ENCODE measurements around the gene PRM3. TPM values are rescaled to one million over a fixed set of nuclear protein-coding genes. Genes with fewer than 3 reads are reported as not detected.

The PRM3 gene
- total and polyA plus RNA-seq, 2 donors (not counting 1 experiment from before 2014, with no cell fraction given) = not detected

- Histone ChIP-seq H3K4me3 (replicated peaks in 1 of 4; ENCODE audit: control extremely low read depth in 1 of 4, insufficient read depth in 1 of 4, low read depth in 3 of 4, low read length in 4 of 4) (no peak overlapping the region), H3K36me3 (ENCODE audit: control insufficient read depth, insufficient read depth, low read length) (no peaks in the 10 kb centered on the region), H3K27me3 (ENCODE audit: control insufficient read depth, insufficient read depth, low read length) (no peaks in the 10 kb centered on the region), H3K4me1 (ENCODE audit: control insufficient read depth, extremely low read depth, insufficient read depth, low read length) (no peaks in the 10 kb centered on the region), H3K79me2 (ENCODE audit: control insufficient read depth, insufficient read depth, low read length) (no peaks in the 10 kb centered on the region), H3K4me2 (ENCODE audit: extremely low read depth, insufficient read depth, low read length) (no peak overlapping the region), H3K27ac (ENCODE audit: insufficient read depth, low read length) (no peak overlapping the region), H3K9ac (ENCODE audit: insufficient read depth, low read length) (no peak overlapping the region), H3K9me3 (ENCODE audit: control insufficient read depth, insufficient read depth, low read depth, low read length) (no peaks in the 10 kb centered on the region), H4K20me1 (ENCODE audit: control insufficient read depth, extremely low read depth, insufficient read depth, low read length) (no peaks in the 10 kb centered on the region), H2AFZ (ENCODE audit: low read length) (no peak overlapping the region)
- DNase-seq (ENCODE audit: low read depth in 2 of 2) = peak in 1 of 2 donors; percentile 33
- TF ChIP-seq CTCF (conservative IDR thresholded peaks at IDR 0.05 in 1 of 2, IDR thresholded peaks at IDR 0.05 in 1 of 2; ENCODE audit: low read depth in 1 of 2, low read length in 2 of 2) (no peak), EZH2 (IDR thresholded peaks at IDR 0.05; ENCODE audit: low read length, missing control alignments) (no peak)
These were observed 36.8 kb downstream of the PRM3 start for GRCh38 chr16:11236461-11237254.

- Histone ChIP-seq H3K4me3 (replicated peaks in 1 of 4; ENCODE audit: control extremely low read depth in 1 of 4, insufficient read depth in 1 of 4, low read depth in 3 of 4, low read length in 4 of 4) (no peak overlapping the region), H3K27me3 (ENCODE audit: control insufficient read depth, insufficient read depth, low read length) (no peaks in the 10 kb centered on the region), H2AFZ (ENCODE audit: low read length) (no peak overlapping the region), H3K4me1 (ENCODE audit: control insufficient read depth, extremely low read depth, insufficient read depth, low read length) (peaks cover 2% of the 10 kb centered on the region), H3K4me2 (ENCODE audit: extremely low read depth, insufficient read depth, low read length) (no peak overlapping the region), H3K27ac (ENCODE audit: insufficient read depth, low read length) (no peak overlapping the region), H3K9ac (ENCODE audit: insufficient read depth, low read length) (no peak overlapping the region), H3K36me3 (ENCODE audit: control insufficient read depth, insufficient read depth, low read length) (no peaks in the 10 kb centered on the region), H3K9me3 (ENCODE audit: control insufficient read depth, insufficient read depth, low read depth, low read length) (no peaks in the 10 kb centered on the region), H3K79me2 (ENCODE audit: control insufficient read depth, insufficient read depth, low read length) (no peaks in the 10 kb centered on the region), H4K20me1 (ENCODE audit: control insufficient read depth, extremely low read depth, insufficient read depth, low read length) (no peaks in the 10 kb centered on the region)
- no peak for DNase-seq (ENCODE audit: low read depth in 2 of 2)
- TF ChIP-seq EZH2 (IDR thresholded peaks at IDR 0.05; ENCODE audit: low read length, missing control alignments) (no peak), CTCF (conservative IDR thresholded peaks at IDR 0.05 in 1 of 2, IDR thresholded peaks at IDR 0.05 in 1 of 2; ENCODE audit: low read depth in 1 of 2, low read length in 2 of 2) (no peak)
These were observed 37.8 kb downstream of the PRM3 start for GRCh38 chr16:11235703-11235991.

GRCh38 chr16:11234884-11235702, 38.3 kb downstream of the PRM3 start:
- H3K9ac ChIP-seq (ENCODE audit: insufficient read depth, low read length) = no peak overlapping the region
- H3K4me1 ChIP-seq (ENCODE audit: control insufficient read depth, extremely low read depth, insufficient read depth, low read length) = peaks cover 2% of the 10 kb centered on the region
- H3K36me3 ChIP-seq (ENCODE audit: control insufficient read depth, insufficient read depth, low read length) = no peaks in the 10 kb centered on the region
- H3K27ac ChIP-seq (ENCODE audit: insufficient read depth, low read length) = no peak overlapping the region
- H3K4me2 ChIP-seq (ENCODE audit: extremely low read depth, insufficient read depth, low read length) = no peak overlapping the region
- H4K20me1 ChIP-seq (ENCODE audit: control insufficient read depth, extremely low read depth, insufficient read depth, low read length) = no peaks in the 10 kb centered on the region
- H3K9me3 ChIP-seq (ENCODE audit: control insufficient read depth, insufficient read depth, low read depth, low read length) = no peaks in the 10 kb centered on the region
- no peaks in the 10 kb centered on the region for H3K79me2 ChIP-seq (ENCODE audit: control insufficient read depth, insufficient read depth, low read length)
- peak in 1 of 2 donors; percentile 69 for DNase-seq (ENCODE audit: low read depth in 2 of 2)
- H3K27me3 ChIP-seq (ENCODE audit: control insufficient read depth, insufficient read depth, low read length) = no peaks in the 10 kb centered on the region
- no peak overlapping the region for H2AFZ ChIP-seq (ENCODE audit: low read length)
- no peak overlapping the region for H3K4me3 ChIP-seq (replicated peaks in 1 of 4; ENCODE audit: control extremely low read depth in 1 of 4, insufficient read depth in 1 of 4, low read depth in 3 of 4, low read length in 4 of 4)
- no peak for TF ChIP-seq EZH2 (IDR thresholded peaks at IDR 0.05; ENCODE audit: low read length, missing control alignments)
- no peak for TF ChIP-seq CTCF (conservative IDR thresholded peaks at IDR 0.05 in 1 of 2, IDR thresholded peaks at IDR 0.05 in 1 of 2; ENCODE audit: low read depth in 1 of 2, low read length in 2 of 2)
